RPMI8226 (cell line): ENCODE data around the gene CYCS.
"Not testable (repeated sequence)": the region's sequence is repeated elsewhere in the genome, so short reads cannot be mapped to it uniquely, and the experiment has no call there.

Experiments used
- DNase-seq: peaks from one replicate; pipeline ENCODE4 v3.0.0-alpha.2; 2015

The CYCS gene

DNA sequence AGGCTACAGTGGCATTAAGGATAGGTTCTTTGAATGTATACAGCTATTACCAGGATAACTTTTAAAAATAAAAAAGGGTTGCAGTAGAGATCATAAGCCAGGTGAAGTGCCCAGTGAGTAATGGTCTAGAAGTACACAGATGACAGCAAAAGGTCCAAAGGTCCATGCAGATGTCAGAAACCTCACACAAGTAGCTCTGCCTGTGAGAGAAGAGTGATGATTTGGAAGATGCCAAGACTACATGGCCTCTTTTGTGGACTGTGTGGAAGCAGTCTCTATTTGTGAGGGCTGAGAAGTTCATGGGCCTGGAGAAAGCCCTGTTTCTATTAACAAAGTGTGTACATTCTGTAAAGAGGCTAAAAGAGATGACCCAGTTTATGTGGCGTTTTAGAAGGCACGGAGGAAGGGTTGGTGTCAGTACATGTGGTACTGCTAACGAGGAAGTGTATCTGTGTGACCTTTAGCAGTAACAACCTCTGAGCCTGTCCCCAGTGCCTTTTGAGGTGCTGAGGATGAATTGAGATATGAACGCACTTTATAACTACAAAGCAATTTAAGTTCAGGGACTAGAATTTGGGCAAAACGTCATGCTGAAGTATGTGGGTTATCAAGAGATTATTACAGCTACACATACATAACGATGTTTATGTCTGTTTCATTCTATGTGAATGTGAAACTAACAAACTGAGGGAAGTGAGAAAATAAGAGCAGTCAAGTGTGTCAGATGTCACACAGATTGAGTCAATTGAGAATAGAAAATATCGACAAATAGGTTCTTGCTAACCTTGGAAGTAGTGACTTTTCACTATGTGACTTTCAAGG lies 7.6 kb downstream of the CYCS start:
- DNase-seq = no peak

DNA sequence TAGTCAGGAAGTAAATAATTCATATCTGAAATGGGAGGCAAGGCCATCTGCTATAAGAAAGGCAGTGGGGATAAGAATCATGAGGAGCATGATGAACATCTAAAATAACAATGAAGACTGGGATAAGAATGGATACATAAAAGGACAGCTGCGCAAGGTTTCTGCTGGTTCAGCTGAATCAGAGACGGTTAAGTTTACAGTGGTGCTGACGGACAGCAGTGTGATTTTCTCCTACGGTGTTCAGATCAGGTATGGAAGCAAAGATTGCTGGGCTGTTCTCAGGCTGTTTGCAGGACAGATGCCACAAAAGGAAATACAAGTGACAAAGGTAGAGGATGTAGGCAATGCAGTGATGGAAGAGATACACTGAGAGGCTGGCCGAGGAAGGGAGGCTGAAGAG lies 8.4 kb downstream of the CYCS start:
- DNase-seq = no peak

GRCh38 chr7:25110514-25110913 lies 14.5 kb downstream of the CYCS start:
- DNase-seq = not testable (repeated sequence)

GRCh38 chr7:25109276-25109675 lies 15.8 kb downstream of the CYCS start:
- DNase-seq = no peak

GRCh38 chr7:25105911-25106310 lies 19.1 kb downstream of the CYCS start:
- DNase-seq = no peak

DNA sequence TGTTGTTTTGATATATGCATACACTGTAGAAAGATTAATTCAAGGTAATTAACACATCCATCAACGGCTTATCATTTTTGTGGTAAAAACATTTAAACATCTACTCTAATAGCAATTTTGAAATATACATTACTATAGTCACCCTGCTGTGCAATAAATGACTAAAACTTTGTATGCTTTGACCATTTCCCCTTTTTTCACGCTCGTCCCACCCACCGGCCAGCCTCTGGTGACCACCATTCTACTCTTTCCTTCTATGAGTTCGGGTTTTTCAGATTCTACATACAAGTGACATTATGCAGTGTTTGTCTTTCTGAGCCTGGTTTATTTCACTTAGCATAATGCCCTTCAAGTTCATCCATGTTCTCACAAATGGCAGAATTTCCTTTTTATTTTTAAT lies 21.3 kb downstream of the CYCS start:
- DNase-seq = no peak

GRCh38 chr7:25101817-25102216 lies 23.2 kb downstream of the CYCS start:
- no peak for DNase-seq

- DNase-seq = peak; percentile 80
Observed at GRCh38 chr7:25098096-25099046, 26.7 kb downstream of the CYCS start.

- no peak for DNase-seq
Observed at GRCh38 chr7:25095516-25096345, 29.3 kb downstream of the CYCS start.

DNA sequence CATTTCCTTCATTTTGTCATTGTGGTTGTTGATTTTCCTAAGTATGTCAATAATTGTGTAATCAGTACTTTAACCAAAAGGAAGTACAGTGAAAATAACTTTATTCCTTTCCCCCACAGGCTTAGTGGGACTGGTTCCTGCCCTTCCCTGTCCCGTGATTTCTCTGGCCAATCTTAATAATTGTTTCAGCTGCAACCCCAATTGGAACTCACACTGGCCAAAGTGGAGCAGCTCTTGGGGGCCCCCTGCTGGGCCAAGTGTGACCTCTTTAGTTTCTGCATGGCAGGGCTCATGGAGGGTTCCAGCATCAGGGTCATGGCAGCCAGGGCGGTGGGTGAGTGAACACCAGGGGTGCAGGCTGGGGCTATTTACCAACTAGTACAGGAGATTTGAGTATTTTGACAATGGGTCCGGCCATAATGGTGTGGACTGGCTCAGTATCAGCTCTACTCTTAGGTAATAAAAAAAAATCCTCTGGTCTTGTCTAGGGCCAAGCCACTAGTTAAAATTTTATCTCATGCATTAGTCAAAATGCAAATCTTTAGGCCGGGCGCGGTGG lies 31.7 kb downstream of the CYCS start:
- peak; percentile 88 for DNase-seq

DNA sequence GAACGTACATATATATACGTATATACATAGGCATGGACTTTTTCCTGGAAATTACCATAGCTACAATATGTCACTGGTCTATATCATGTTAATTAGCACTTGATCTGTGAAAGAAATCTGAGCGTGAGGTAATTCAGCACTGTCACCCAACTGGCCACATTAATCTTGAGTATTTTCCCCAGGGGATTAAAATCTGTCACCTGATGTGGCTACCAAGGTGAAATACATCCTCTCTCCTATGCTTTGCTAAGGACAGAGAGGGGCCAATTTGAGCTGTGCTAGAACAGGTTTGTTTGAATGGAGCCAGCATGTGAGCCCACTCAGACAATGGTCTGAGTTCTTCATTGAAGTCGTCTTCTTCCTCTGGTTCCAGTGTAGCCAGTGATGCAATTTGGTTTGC lies 33.3 kb downstream of the CYCS start:
- DNase-seq = no peak

DNA sequence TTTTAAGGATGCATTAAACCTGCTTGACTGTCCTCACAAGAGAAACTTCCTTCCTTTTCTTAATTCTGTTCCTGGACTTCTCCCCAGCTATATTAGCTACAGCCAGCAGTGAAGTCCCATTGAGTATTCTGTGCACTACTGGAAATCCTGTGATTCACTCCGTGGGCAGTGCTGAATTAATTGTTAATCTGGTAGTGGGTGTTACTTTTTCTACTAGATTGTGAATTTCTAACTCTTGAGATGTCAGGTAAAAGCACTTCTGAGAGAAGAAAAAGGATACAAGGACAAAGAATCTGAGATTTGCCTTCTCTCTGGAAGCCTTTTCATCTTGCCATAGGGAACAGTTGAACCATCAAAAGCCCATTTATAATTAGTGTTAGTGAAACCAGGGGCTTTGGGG lies 33.9 kb downstream of the CYCS start:
- no peak for DNase-seq

DNA sequence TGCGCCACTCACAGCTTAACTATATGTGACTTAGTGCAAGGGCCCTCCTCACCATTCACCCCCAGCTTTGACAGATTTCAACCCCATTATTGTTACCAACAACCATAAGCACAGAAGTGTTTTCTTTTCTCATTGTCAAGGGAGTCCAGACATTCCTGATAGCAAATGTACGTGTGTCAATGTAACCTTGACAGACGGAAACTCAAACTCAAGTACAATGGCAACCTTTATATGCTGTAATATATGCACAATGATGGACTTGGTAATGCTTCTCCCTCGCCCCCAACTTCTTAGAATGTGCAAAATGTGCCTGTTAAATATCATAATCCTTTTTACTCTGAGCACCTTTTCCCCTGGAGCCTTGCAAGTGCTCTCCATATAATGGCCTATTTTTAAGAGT lies 34.7 kb downstream of the CYCS start:
- no peak for DNase-seq

- DNase-seq = peak; percentile 87
Observed at GRCh38 chr7:25087855-25088254, 37.2 kb downstream of the CYCS start.

- no peak for DNase-seq
Observed at GRCh38 chr7:25084821-25085220, 40.2 kb downstream of the CYCS start.

GRCh38 chr7:25083201-25083600 lies 41.9 kb downstream of the CYCS start:
- no peak for DNase-seq

DNA sequence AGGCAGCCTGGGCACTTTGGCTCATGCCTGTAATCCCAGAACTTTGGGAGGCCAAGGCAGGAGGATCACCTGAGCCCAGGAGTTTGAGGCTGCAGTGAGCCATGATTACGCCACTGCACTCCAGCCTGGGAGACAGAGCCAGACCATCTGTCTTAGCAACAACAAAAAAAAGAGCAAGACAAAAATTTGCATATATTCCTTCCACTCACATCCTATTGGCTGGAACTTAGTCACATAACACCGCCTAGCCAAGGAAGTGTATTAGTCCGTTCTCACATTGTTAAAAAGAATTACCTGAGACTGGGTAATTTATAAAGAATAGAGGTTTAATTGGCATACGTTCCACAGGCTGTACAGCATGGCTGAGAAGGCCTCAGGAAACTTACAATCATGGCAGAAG lies 43.0 kb downstream of the CYCS start:
- DNase-seq = not testable (repeated sequence)

- no peak for DNase-seq
Observed at GRCh38 chr7:25077096-25077495, 48.0 kb downstream of the CYCS start.

DNA sequence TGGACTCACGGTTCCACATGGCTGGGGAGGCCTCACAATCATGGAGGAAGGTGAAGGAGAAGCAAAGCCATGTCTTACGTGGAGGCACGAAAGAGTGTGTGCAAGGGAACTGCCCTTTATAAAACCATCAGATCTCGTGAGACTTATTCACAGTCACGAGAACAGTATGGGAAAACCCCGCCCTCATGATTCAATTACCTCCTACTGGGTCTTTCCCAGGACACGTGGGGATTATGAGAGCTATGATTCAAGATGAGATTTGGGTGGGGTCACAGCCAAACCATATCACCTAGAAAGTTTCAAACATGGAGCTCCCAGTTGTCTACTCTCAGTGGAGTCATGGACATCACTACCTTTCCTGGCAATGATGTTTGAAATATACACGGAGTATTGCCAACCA lies 49.6 kb downstream of the CYCS start:
- no peak for DNase-seq

GRCh38 chr7:25073451-25073850 lies 51.6 kb downstream of the CYCS start:
- no peak for DNase-seq
